Adrenal gland (tissue), 12 donors: ENCODE data around the gene ELN. TPM values are rescaled to one million over a fixed set of nuclear protein-coding genes. Genes with fewer than 3 reads are reported as not detected.

ENCODE experiments used
- DNase-seq, 7 donors: peaks; one replicate each; pipeline ENCODE4 v3.0.0-alpha.2; 2019 to 2020
- H3K27ac ChIP-seq, 5 donors: fragments of 200-600 bp; sonication (generic) in 4 of 5; 1 replicate in 3 of 5; 2 replicates in 2 of 5; pipeline versions ENCODE4 v1.5.1 to v1.8.0; 2016 to 2020; ENCODE audit warnings: mild to moderate bottlenecking in 1 of 5
- H3K27me3 ChIP-seq: fragments of 200-600 bp; 2 replicates; pipeline ENCODE4 v1.8.0; 2021
- H3K36me3 ChIP-seq, 2 donors: fragments of 200-600 bp; replicated peaks in 1 of 2; 1 replicate in 1 of 2; 2 replicates in 1 of 2; pipeline versions ENCODE4 v1.5.1 to v1.8.0; 2018 to 2022
- H3K4me1 ChIP-seq, 2 donors: fragments of 200-600 bp; replicated peaks in 1 of 2; 1 replicate in 1 of 2; 2 replicates in 1 of 2; pipeline versions ENCODE4 v1.5.1 to v1.8.0; 2018 to 2021
- H3K4me3 ChIP-seq, 4 donors: fragments of 200-600 bp; sonication (generic) in 3 of 4; one replicate each; pipeline ENCODE4 v1.5.1; 2016 to 2018
- H3K9me3 ChIP-seq, 3 donors: fragments of 200-600 bp; sonication (generic) in 1 of 3; replicated peaks in 1 of 3; 1 replicate in 2 of 3; 2 replicates in 1 of 3; pipeline versions ENCODE4 v1.5.1 to v1.8.0; 2016 to 2021
- CTCF ChIP-seq, 6 experiments: fragments of 450-650 bp in 4 of 6; fragments of 200-600 bp in 2 of 6; sonication (generic) in 1 of 6; IDR thresholded peaks; 1 replicate in 5 of 6; 2 replicates in 1 of 6; pipeline versions ENCODE4 v1.5.1 to v1.8.0; 2016 to 2021; ENCODE audit warnings: antibody characterized with exemption in 6 of 6, mild to moderate bottlenecking in 2 of 6, moderate library complexity in 1 of 6
- POLR2A ChIP-seq, 2 donors: fragments of 450-650 bp; IDR thresholded peaks; one replicate each; pipeline ENCODE4 v1.6.1; 2017; ENCODE audit warnings: antibody characterized with exemption in 2 of 2, mild to moderate bottlenecking in 2 of 2, moderate library complexity in 1 of 2
- WGBS, 4 donors: extraction: QIAGEN DNeasy Blood & Tissue Kit in 2 of 4; methylation state at CpG; one replicate each; pipeline versions ENCODE4 v1.1.5 to v1.1.7; 2013 to 2017; 5-methylcytosine and 5-hydroxymethylcytosine counted together
- intact Hi-C, 2 donors: fragments of 100-400 bp; cut with DNase I; formaldehyde crosslinking; loops; one replicate each; pipeline versions ENCODE4 v1.14.1 to v1.15.0; 2022 to 2023
- polyA plus RNA-seq, 3 donors: library from polyadenylated mRNA; stranded (reverse); fragments of 200-250 nt in 2 of 3; fragments of 350-450 nt in 1 of 3; fragmentation: Illumina TruSeq in 1 of 3; extraction: RNeasy Lipid Tissue Mini Kit (QIAGEN cat#74804) in 1 of 3; gene quantifications; one replicate each; pipeline ENCODE4 v1.2.3, GENCODE V29; 2013 to 2014
- total RNA-seq, 9 donors: library from RNA; depleted of rRNA in 4 of 9; stranded (reverse); fragments of >200 nt in 4 of 9; fragments of 120-200 nt in 1 of 9; fragmentation: NEBNext Ultra II Directional in 1 of 9; extraction: Animal tissue kit (Norgen Biotek cat#: 25700) in 1 of 9; gene quantifications; one replicate each; pipeline versions ENCODE4 v1.1.0 to v1.2.4, GENCODE V29; 2013 to 2023
- donor health status: healthy with polysubstance abuse.
- donor health status: Bipolar disorder and iron deficiency.
- donor health status: DM: yes; HTN: yes; CAD: no.
- donor health status: DM: no; HTN: no; CAD: no.
- donor health status: DM: no; HTN: no; CAD: no.
- donor health status: DM: yes; HTN: yes; CAD: no.

ELN gene
- total and polyA plus RNA-seq, 12 donors, result 4.6 to 107 (median 15.9) TPM

DNA sequence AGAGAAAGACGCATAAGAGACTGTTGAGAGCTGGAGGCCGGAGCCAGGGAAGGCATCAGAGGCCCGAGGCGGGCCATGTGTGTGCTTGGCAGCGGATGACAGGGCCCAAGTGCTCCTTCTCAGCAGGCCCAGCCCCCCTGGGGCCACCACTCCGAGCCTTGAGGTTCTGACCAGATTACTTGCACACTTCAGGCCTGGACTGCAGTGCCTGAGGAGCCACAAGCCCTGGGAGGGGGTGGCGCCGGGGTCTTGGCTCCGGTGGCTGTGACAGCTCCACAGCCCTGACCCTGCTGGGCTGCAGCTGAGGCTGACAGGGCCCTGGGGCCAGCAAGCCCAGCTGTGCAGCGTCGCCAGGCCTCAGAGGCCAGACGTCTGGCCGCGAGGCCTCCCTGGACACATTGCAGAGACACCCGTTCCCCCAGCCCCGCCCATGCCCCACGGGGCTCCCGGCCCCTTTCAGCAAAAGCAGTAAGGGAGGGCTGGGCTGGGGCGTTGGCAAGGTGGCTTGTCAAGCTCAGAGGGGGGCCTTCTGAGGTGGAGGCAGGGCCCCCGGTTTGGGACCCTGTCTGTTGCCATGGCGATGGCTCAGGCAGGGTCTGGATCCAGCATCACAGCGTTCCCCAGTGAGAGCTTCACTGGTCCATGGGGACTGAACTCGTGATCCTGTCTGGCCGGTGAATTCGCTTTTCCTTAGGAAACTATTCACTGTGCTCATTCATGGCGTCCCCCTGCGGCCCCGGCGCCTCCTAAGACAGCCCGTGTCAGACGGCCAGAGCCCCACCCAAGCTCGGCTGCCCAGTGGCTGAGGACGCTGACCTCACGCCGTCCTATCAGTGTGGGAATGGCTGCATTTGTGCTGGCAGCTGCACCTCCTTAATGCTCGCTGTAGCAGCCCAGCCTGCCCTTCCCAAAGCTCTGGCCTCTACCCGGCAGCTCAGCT lies 5.7 kb downstream of the ELN start:
- Histone ChIP-seq H3K4me1 (peaks cover 0 to 23% of the 10 kb centered on the region in 2 donors), H3K27ac (peak overlapping the region in 3 of 5 donors; percentile 60 to 87 (median 78)), H3K4me3 (no peak overlapping the region), H3K27me3 (no peaks in the 10 kb centered on the region), H3K36me3 (no peaks in the 10 kb centered on the region), H3K9me3 (no peaks in the 10 kb centered on the region)
- WGBS, 4 donors, result 59 to 73% (median 62%) methylated on average over 18 to 37 of the region's 37 CpGs
- intact Hi-C loops, result no loop called here
- no peak for TF ChIP-seq POLR2A (IDR thresholded peaks at IDR 0.05)
- DNase-seq, result peak in 4 of 7 donors; percentile 8 to 77 (median 51)

GRCh38 chr7:74037609-74038008 lies 9.6 kb downstream of the ELN start:
- Histone ChIP-seq H3K4me3 (no peak overlapping the region), H3K9me3 (no peaks in the 10 kb centered on the region), H3K27me3 (no peaks in the 10 kb centered on the region), H3K36me3 (no peaks in the 10 kb centered on the region), H3K27ac (peak overlapping the region in 2 of 5 donors; percentile 30 to 80), H3K4me1 (peaks cover 0 to 12% of the 10 kb centered on the region in 2 donors)
- DNase-seq, result no peak
- WGBS, 4 donors, result 71 to 87% (median 83%) methylated on average over 8 of the region's 8 CpGs
- intact Hi-C loops, result no loop called here
- no peak for TF ChIP-seq POLR2A (IDR thresholded peaks at IDR 0.05)
- TF ChIP-seq CTCF (IDR thresholded peaks at IDR 0.05), result no peak

DNA sequence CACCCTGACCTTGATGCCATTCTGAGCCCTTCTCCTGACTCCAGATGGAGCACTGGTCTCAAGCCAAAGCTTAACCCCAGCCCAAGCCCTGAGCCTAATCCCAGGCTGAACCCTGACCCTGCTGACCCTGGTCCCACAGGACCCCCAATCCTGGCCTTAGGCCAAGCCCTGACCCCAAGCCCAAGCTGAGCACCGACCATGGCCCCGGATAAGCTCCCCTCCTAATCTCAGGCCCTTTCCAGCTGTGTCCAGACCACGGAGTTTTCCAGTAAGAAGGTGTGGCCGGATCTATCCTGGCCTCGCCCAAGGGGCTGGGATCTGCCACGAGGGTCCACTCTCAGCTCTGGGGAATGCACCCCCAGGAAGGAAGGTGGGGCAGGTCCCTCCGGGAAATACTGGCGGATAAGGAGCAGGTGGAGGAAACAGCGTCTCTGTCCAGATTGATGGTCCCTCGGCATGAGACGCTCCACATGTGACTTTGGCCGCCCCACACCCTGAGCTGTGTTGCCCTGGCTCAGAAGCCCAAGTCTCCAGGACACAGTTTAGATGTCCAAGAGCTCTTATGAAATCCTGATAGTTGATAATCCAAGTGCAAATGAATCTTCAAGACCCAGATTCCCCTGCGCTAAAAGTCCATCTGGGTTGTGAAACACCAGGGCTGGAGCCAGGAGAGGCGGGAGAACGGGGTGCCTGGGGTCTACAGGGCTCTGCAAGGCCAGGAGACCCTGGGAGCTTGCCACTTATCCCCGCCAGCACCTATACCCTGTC lies 10.4 kb downstream of the ELN start:
- no peaks in the 10 kb centered on the region for H3K9me3 ChIP-seq
- H3K4me1 ChIP-seq, result peaks cover 0 to 7% of the 10 kb centered on the region in 2 donors
- DNase-seq, result no peak
- intact Hi-C loops, result no loop called here
- H3K36me3 ChIP-seq, result no peaks in the 10 kb centered on the region
- no peaks in the 10 kb centered on the region for H3K27me3 ChIP-seq
- H3K27ac ChIP-seq, result peak overlapping the region in 3 of 5 donors; percentile 30 to 80 (median 34)
- no peak for TF ChIP-seq POLR2A (IDR thresholded peaks at IDR 0.05)
- no peak for TF ChIP-seq CTCF (IDR thresholded peaks at IDR 0.05)
- no peak overlapping the region for H3K4me3 ChIP-seq
- WGBS, 4 donors, result 67 to 86% (median 75%) methylated on average over 10 to 16 of the region's 16 CpGs

DNA sequence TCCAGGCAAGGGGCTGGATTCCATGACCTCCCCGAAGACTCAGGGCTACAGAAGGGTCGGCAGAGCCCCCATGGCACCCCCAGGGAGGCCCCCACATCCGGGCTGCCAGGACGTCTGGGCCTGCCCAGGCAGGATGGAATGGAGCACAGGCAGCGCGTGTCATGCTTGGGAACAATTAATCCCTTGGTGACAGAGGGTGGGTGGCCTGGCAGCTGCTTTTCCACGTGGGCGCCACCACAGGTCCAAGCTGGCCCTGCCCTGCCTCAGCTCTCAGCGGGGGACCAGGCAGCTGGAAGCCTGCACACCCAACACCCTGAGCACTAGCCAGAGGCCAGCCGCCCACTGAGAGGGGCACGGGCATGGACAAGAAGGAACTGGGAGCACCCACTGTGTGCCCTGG lies 11.4 kb downstream of the ELN start:
- intact Hi-C loops, result no loop called here
- Histone ChIP-seq H3K9me3 (no peaks in the 10 kb centered on the region), H3K4me1 (peaks cover 0 to under 1% of the 10 kb centered on the region in 2 donors), H3K27me3 (no peaks in the 10 kb centered on the region), H3K27ac (peak overlapping the region in 1 of 5 donors; percentile 80), H3K36me3 (no peaks in the 10 kb centered on the region), H3K4me3 (no peak overlapping the region)
- 63 to 89% (median 77%) methylated on average over 2 to 11 of the region's 11 CpGs for WGBS, 4 donors
- TF ChIP-seq POLR2A (IDR thresholded peaks at IDR 0.05) (no peak), CTCF (IDR thresholded peaks at IDR 0.05) (no peak)
- no peak for DNase-seq
